Neural cell (in vitro differentiated cells): ENCODE measurements around the gene SYCN. TPM values are rescaled to one million over a fixed set of nuclear protein-coding genes. Genes with fewer than 3 reads are reported as not detected.
"Not testable (repeated sequence)": the region's sequence is repeated elsewhere in the genome, so short reads cannot be mapped to it uniquely, and the experiment has no call there.

ENCODE experiments used
- H2AFZ ChIP-seq: fragments of 200-600, 300-800 bp; sonication (generic), shearing (Covaris generic); 2 replicates; pipeline ENCODE4 v1.6.0; 2014; ENCODE audit warnings: low read depth, mild to moderate bottlenecking, antibody characterized with exemption, low read length, moderate library complexity
- H3F3A ChIP-seq: fragments of 200-600 bp; shearing (Covaris generic); 2 replicates; pipeline ENCODE4 v1.6.1; 2016; ENCODE audit warnings: mild to moderate bottlenecking, moderate library complexity, mixed read lengths, antibody characterized with exemption, low read length; ENCODE audit not compliant: insufficient read depth, poor library complexity, severe bottlenecking
- H3K27ac ChIP-seq: fragments of 200-600, 300-800 bp; sonication (generic), shearing (Covaris generic); 2 replicates; pipeline ENCODE4 v1.5.1; 2014; ENCODE audit warnings: mild to moderate bottlenecking, low read length, moderate library complexity
- H3K27me3 ChIP-seq: fragments of 300-800, 200-600 bp; sonication (generic), shearing (Covaris generic); 2 replicates; pipeline ENCODE4 v1.6.0; 2014; ENCODE audit warnings: mild to moderate bottlenecking, low read depth, low read length, moderate library complexity; ENCODE audit not compliant: insufficient read depth
- H3K36me3 ChIP-seq: fragments of 300-800, 200-600 bp; sonication (generic), shearing (Covaris generic); 2 replicates; pipeline ENCODE4 v1.5.1; 2014; ENCODE audit warnings: mild to moderate bottlenecking, antibody characterized with exemption, low read length, moderate library complexity; ENCODE audit not compliant: insufficient read depth
- H3K4me2 ChIP-seq: fragments of 300-800, 200-600 bp; sonication (generic), shearing (Covaris generic); 2 replicates; pipeline ENCODE4 v1.6.0; 2014; ENCODE audit warnings: mild to moderate bottlenecking, low read length
- H3K4me3 ChIP-seq: fragments of 300-800, 200-600 bp; sonication (generic), shearing (Covaris generic); 2 replicates; pipeline ENCODE4 v1.5.1; 2014; ENCODE audit warnings: mild to moderate bottlenecking, low read length, moderate library complexity
- H3K79me2 ChIP-seq: fragments of 200-600 bp; shearing (Covaris generic); replicated peaks from 2 replicates; pipeline ENCODE4 v1.6.0; 2014; ENCODE audit warnings: mild to moderate bottlenecking, low read length, moderate library complexity; ENCODE audit not compliant: insufficient read depth
- H3K9ac ChIP-seq: fragments of 300-800, 200-600 bp; sonication (generic), shearing (Covaris generic); 2 replicates; pipeline ENCODE4 v1.6.1; 2016; ENCODE audit warnings: mild to moderate bottlenecking, low read length, mixed read lengths
- H3K9me2 ChIP-seq: fragments of 200-600 bp; shearing (Covaris generic); 2 replicates; pipeline ENCODE4 v1.6.1; 2016; ENCODE audit warnings: mild to moderate bottlenecking, low read length, mixed read lengths; ENCODE audit not compliant: insufficient read depth
- H3K9me3 ChIP-seq: fragments of 200-600, 300-800 bp; sonication (generic), shearing (Covaris generic); 2 replicates; pipeline ENCODE4 v1.6.1; 2016; ENCODE audit warnings: mild to moderate bottlenecking, mixed run types, low read length, moderate library complexity, mixed read lengths
- H4K20me1 ChIP-seq: fragments of 200-600 bp; shearing (Covaris generic); 2 replicates; pipeline ENCODE4 v1.6.1; 2016; ENCODE audit warnings: mild to moderate bottlenecking, mixed run types; ENCODE audit not compliant: insufficient read depth
- EP300 ChIP-seq: fragments of 450-650 bp; conservative IDR thresholded peaks from 2 replicates; pipeline ENCODE4 v1.6.1; 2014; ENCODE audit warnings: antibody characterized with exemption, mild to moderate bottlenecking, moderate library complexity; ENCODE audit not compliant: poor library complexity, severe bottlenecking
- EZH2 ChIP-seq: fragments of 200-600, 300-800 bp; shearing (Covaris generic), sonication (generic); IDR thresholded peaks from 2 replicates; pipeline ENCODE4 v1.6.1; 2014; ENCODE audit warnings: antibody characterized with exemption, low read length, borderline replicate concordance, mild to moderate bottlenecking; ENCODE audit not compliant: insufficient read depth, poor library complexity, severe bottlenecking
- MXI1 ChIP-seq: fragments of 450-650 bp; conservative IDR thresholded peaks from 2 replicates; pipeline ENCODE4 v1.6.1; 2014; ENCODE audit warnings: antibody characterized with exemption, mild to moderate bottlenecking; ENCODE audit not compliant: poor library complexity, severe bottlenecking
- POLR2AphosphoS5 ChIP-seq: IDR thresholded peaks from 2 replicates; pipeline ENCODE4 v1.6.1; 2012
- RAD21 ChIP-seq: fragments of 450-650 bp; conservative IDR thresholded peaks from 2 replicates; pipeline ENCODE4 v1.6.1; 2014; ENCODE audit warnings: antibody characterized with exemption, mild to moderate bottlenecking, moderate library complexity
- SMC3 ChIP-seq: fragments of 450-650 bp; conservative IDR thresholded peaks from 2 replicates; pipeline ENCODE4 v1.6.1; 2014; ENCODE audit warnings: antibody characterized with exemption, mild to moderate bottlenecking, moderate library complexity; ENCODE audit not compliant: poor library complexity
- TAF1 ChIP-seq: IDR thresholded peaks from 2 replicates; pipeline ENCODE4 v1.6.1; 2012; ENCODE audit warnings: low read depth
- polyA plus RNA-seq: library from polyadenylated mRNA; depleted of rRNA; stranded (reverse); fragments of >200 nt; gene quantifications from 2 replicates; pipeline ENCODE4 v1.2.3, GENCODE V29; 2014
- TF ChIP-seq, protein P1 (sequence below): IDR thresholded peaks from 2 replicates; pipeline ENCODE4 v1.6.1; 2012; ENCODE audit warnings: borderline replicate concordance
- TF ChIP-seq, protein P2 (sequence below): fragments of 450-650 bp; IDR thresholded peaks from 2 replicates; pipeline ENCODE4 v1.5.1; 2014; ENCODE audit warnings: antibody characterized with exemption, mild to moderate bottlenecking, moderate library complexity; ENCODE audit not compliant: poor library complexity, severe bottlenecking

The SYCN gene
- polyA plus RNA-seq, 1 donor from 2014 or later = not detected

DNA sequence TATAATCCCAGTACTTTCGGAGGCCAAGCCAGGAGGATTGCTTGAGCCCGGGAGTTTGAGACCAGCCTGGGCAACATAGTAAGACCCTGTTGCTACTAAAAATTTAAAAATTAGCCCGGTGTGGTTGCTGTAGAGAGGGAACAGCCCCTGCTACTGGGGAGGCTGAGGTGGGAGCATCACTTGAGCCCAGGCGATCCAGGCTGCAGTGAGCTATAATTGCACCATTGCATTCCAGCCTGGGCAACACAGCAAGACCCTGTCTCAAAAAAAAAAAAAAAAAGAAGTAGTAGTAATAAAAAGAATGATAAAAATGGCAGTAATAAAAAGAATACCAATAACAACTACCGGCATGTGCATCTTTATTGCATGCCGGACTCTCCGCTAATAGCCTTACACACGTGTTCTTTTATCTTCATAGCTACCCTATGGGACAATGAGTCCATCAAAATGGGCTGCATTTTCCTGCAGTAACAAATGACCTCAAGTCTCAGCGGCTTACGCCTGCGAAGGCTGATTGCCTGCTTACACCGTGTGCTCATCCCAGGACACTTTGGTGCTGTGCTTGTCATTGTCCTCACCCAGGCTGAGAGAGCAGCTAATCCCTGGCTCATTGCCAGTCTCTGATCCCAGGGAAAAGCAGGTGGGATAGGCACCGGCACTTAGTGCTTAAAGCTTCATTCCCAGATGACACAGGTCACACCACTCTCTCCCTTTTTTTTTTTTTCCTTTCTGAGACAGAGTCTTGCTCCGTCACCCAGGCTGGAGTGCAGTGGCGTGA, 14.4 kb upstream of the SYCN start:
- Histone ChIP-seq H4K20me1 (no peaks in the 10 kb centered on the region), H3F3A (no peaks in the 10 kb centered on the region), H3K9me2 (no peaks in the 10 kb centered on the region), H3K4me3 (no peak overlapping the region), H3K9ac (no peak overlapping the region), H3K4me2 (no peak overlapping the region), H3K36me3 (no peaks in the 10 kb centered on the region), H3K27ac (no peak overlapping the region), H2AFZ (no peak overlapping the region), H3K79me2 (no peaks in the 10 kb centered on the region), H3K27me3 (no peaks in the 10 kb centered on the region), H3K9me3 (no peaks in the 10 kb centered on the region)
- TF ChIP-seq TAF1 (no peak), EZH2 (no peak), RAD21 (no peak), POLR2AphosphoS5 (no peak), SMC3 (no peak), MXI1 (no peak), EP300 (no peak)
- TF ChIP-seq, protein P1, sequence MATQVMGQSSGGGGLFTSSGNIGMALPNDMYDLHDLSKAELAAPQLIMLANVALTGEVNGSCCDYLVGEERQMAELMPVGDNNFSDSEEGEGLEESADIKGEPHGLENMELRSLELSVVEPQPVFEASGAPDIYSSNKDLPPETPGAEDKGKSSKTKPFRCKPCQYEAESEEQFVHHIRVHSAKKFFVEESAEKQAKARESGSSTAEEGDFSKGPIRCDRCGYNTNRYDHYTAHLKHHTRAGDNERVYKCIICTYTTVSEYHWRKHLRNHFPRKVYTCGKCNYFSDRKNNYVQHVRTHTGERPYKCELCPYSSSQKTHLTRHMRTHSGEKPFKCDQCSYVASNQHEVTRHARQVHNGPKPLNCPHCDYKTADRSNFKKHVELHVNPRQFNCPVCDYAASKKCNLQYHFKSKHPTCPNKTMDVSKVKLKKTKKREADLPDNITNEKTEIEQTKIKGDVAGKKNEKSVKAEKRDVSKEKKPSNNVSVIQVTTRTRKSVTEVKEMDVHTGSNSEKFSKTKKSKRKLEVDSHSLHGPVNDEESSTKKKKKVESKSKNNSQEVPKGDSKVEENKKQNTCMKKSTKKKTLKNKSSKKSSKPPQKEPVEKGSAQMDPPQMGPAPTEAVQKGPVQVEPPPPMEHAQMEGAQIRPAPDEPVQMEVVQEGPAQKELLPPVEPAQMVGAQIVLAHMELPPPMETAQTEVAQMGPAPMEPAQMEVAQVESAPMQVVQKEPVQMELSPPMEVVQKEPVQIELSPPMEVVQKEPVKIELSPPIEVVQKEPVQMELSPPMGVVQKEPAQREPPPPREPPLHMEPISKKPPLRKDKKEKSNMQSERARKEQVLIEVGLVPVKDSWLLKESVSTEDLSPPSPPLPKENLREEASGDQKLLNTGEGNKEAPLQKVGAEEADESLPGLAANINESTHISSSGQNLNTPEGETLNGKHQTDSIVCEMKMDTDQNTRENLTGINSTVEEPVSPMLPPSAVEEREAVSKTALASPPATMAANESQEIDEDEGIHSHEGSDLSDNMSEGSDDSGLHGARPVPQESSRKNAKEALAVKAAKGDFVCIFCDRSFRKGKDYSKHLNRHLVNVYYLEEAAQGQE = no peak
- TF ChIP-seq, protein P2, sequence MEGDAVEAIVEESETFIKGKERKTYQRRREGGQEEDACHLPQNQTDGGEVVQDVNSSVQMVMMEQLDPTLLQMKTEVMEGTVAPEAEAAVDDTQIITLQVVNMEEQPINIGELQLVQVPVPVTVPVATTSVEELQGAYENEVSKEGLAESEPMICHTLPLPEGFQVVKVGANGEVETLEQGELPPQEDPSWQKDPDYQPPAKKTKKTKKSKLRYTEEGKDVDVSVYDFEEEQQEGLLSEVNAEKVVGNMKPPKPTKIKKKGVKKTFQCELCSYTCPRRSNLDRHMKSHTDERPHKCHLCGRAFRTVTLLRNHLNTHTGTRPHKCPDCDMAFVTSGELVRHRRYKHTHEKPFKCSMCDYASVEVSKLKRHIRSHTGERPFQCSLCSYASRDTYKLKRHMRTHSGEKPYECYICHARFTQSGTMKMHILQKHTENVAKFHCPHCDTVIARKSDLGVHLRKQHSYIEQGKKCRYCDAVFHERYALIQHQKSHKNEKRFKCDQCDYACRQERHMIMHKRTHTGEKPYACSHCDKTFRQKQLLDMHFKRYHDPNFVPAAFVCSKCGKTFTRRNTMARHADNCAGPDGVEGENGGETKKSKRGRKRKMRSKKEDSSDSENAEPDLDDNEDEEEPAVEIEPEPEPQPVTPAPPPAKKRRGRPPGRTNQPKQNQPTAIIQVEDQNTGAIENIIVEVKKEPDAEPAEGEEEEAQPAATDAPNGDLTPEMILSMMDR = no peak

DNA sequence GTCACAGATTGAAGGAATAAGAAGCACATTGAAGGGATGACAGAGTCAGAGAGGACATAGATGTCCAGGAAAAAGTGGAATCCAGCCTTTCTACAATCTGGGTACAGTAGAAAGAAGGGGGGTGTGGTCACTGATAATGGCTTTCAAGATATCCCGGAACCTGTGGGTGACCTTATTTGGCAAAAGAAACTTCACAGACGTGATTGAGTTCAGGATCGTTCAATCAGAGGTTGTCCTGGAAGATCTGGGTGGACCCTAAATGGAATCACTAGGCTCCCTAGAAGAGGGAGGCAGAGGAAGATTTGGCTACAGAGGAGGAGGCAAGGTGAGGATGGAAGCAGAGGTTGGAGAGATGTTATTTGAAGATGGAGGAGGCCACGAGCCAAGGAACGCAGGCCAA, 13.0 kb upstream of the SYCN start:
- H3F3A ChIP-seq = no peaks in the 10 kb centered on the region
- no peak overlapping the region for H3K27ac ChIP-seq
- TF ChIP-seq, protein P1 = no peak
- no peak for TF ChIP-seq SMC3
- TF ChIP-seq RAD21 = no peak
- no peak for TF ChIP-seq TAF1
- TF ChIP-seq POLR2AphosphoS5 = no peak
- no peak for TF ChIP-seq MXI1
- no peak for TF ChIP-seq EP300
- TF ChIP-seq, protein P2 = no peak
- no peak for TF ChIP-seq EZH2
- no peaks in the 10 kb centered on the region for H3K36me3 ChIP-seq
- no peak overlapping the region for H2AFZ ChIP-seq
- H3K4me3 ChIP-seq = no peak overlapping the region
- no peaks in the 10 kb centered on the region for H3K79me2 ChIP-seq
- no peak overlapping the region for H3K4me2 ChIP-seq
- H3K27me3 ChIP-seq = no peaks in the 10 kb centered on the region
- H3K9ac ChIP-seq = no peak overlapping the region
- H3K9me3 ChIP-seq = no peaks in the 10 kb centered on the region
- no peaks in the 10 kb centered on the region for H3K9me2 ChIP-seq
- no peaks in the 10 kb centered on the region for H4K20me1 ChIP-seq

DNA sequence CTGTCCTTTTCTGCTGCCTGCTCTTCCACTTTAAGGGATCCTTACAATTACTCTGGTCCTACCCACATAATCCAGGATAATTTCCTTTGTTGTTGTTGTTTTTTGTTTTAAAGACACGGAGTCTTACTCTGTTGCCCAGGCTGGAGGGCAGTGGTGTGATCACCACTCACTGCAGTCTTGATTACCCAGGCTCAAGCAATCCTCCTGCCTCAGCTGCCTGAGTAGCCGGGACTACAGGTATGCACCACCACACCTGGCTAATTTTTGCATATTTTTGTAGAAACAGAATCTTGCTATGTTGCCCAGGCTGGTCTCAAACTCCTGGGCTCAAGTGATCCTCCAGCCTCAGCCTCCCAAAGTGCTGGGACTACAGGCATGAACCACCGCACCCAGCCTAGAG, 11.3 kb upstream of the SYCN start:
- H3K4me3 ChIP-seq, H3K27ac ChIP-seq, H3K4me2 ChIP-seq, H2AFZ ChIP-seq, H3K9ac ChIP-seq, H3K36me3 ChIP-seq, H3F3A ChIP-seq, H3K27me3 ChIP-seq, H4K20me1 ChIP-seq, H3K79me2 ChIP-seq, H3K9me3 ChIP-seq, H3K9me2 ChIP-seq: not testable (repeated sequence)
